ENCODE results near the gene PKN2. TPM values are rescaled to one million over a fixed set of nuclear protein-coding genes. Genes with fewer than 3 reads are reported as not detected.

The PKN2 gene
- total and polyA plus RNA-seq, 2 of the 8 experiments (the other 6 are each of a cell fraction or from before 2014, with no cell fraction given): 7.8 to 32.0 TPM

DNA sequence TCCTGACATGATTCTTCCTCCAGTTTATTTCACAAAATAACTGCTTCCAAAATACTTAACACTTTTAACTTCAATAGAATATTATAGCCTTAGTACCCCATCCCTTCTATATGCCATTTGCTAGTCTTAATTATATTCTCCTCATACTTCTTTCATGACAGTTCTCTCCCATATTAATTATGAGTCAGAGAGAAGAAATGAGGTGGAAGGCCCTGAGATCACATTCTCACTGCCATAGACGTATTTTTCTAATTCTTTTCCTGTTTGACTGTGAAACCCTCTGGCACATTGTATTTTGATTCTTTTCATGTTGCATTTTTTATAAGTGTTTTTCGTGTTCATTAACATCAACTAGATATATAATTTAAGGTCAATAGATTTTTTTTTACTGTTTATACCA lies 118.9 kb downstream of the PKN2 start:
- no peak overlapping the region for H3K27ac ChIP-seq (ENCODE audit: low read depth, low read length)
- H4K8ac ChIP-seq (ENCODE audit: extremely low read depth, insufficient read depth, low read length): no peak overlapping the region
- H3K36me3 ChIP-seq (ENCODE audit: control insufficient read depth in 2 of 4, insufficient read depth in 4 of 4, low read length in 3 of 4): peaks cover 4 to 48% (median 21%) of the 10 kb centered on the region in 4 experiments; a peak in 7 of 8 replicates
- ChIA-PET CTCF (ENCODE audit: partially characterized antibody) (no interaction called here), POLR2A (ENCODE audit: partially characterized antibody) (no interaction called here)
- no peak overlapping the region for H3K9ac ChIP-seq (replicated peaks in 1 of 4; ENCODE audit: extremely low read depth in 1 of 4, low read depth in 3 of 4, low read length in 3 of 4)
- H3K4me1 ChIP-seq (replicated peaks in 1 of 4; ENCODE audit: control insufficient read depth in 3 of 4, insufficient read depth in 4 of 4, low read length in 3 of 4): no peaks in the 10 kb centered on the region
- H3K56ac ChIP-seq (replicated peaks; ENCODE audit: insufficient read length, low read depth, low read length): no peak overlapping the region
- no peaks in the 10 kb centered on the region for H3K79me1 ChIP-seq (ENCODE audit: low read depth, low read length)
- H3K27me3 ChIP-seq (replicated peaks in 1 of 4; ENCODE audit: control insufficient read depth in 3 of 4, extremely low read depth in 1 of 4, insufficient read depth in 3 of 4, low read length in 3 of 4): no peaks in the 10 kb centered on the region
- WGBS, 2 experiments (ENCODE audit: extremely low coverage in 1 of 2, insufficient coverage in 1 of 2, insufficient read length in 1 of 2, insufficient replicate concordance in 2 of 2, low coverage in 1 of 2, low lambda C conversion rate in 2 of 2, missing lambda C conversion rate in 1 of 2): 81% methylated on average over 2 of the region's 2 CpGs; no CpG with 5 or more reads in 1 of the 2 experiments
- no peak overlapping the region for H2AK5ac ChIP-seq (ENCODE audit: low read depth, low read length)
- no peaks in the 10 kb centered on the region for H3K79me2 ChIP-seq (ENCODE audit: control insufficient read depth in 1 of 2, insufficient read depth in 2 of 2, low read length in 2 of 2)
- H3K4me2 ChIP-seq (ENCODE audit: insufficient read depth in 1 of 2, low read depth in 2 of 2, low read length in 2 of 2): no peak overlapping the region
- no peak overlapping the region for H3K23ac ChIP-seq (ENCODE audit: insufficient read length)
- no peak for DNase-seq (ENCODE audit: low read depth in 1 of 2, low spot score in 2 of 2)
- H2BK20ac ChIP-seq (ENCODE audit: low read length): no peak overlapping the region
- no peak overlapping the region for H2BK15ac ChIP-seq (ENCODE audit: low read length)
- no peak overlapping the region for H3K14ac ChIP-seq (ENCODE audit: insufficient read length)
- H4K20me1 ChIP-seq (replicated peaks in 1 of 2; ENCODE audit: control insufficient read depth in 1 of 2, insufficient read depth in 2 of 2, low read length in 2 of 2): no peaks in the 10 kb centered on the region
- H4K5ac ChIP-seq (ENCODE audit: insufficient read length, low read depth, low read length): no peak overlapping the region
- no peaks in the 10 kb centered on the region for H3K23me2 ChIP-seq (ENCODE audit: low read depth, low read length)
- H3K4me3 ChIP-seq (ENCODE audit: extremely low read depth in 1 of 4, insufficient read depth in 2 of 4, low read depth in 3 of 4, low read length in 4 of 4): no peak overlapping the region
- no peak overlapping the region for H2BK12ac ChIP-seq (ENCODE audit: low read depth, low read length)
- H3K4ac ChIP-seq (replicated peaks; ENCODE audit: insufficient read length, low read depth, low read length): no peak overlapping the region
- H4K91ac ChIP-seq (replicated peaks; ENCODE audit: insufficient read length, low read length): no peak overlapping the region
- no peak overlapping the region for H2BK5ac ChIP-seq (ENCODE audit: low read depth, low read length)
- H2AFZ ChIP-seq (ENCODE audit: low read length): no peak overlapping the region
- no peak for FAIRE-seq
- no peak overlapping the region for H2BK120ac ChIP-seq (replicated peaks; ENCODE audit: low read depth, low read length)
- no peaks in the 10 kb centered on the region for H3K9me3 ChIP-seq (ENCODE audit: insufficient read depth in 2 of 2, low read depth in 1 of 2, low read length in 1 of 2)
- H3K18ac ChIP-seq (ENCODE audit: extremely low read depth, low read length): no peak overlapping the region
- TF ChIP-seq ASH2L (IDR thresholded peaks at IDR 0.05; ENCODE audit: low read length): no peak
- TF ChIP-seq SIN3A (conservative IDR thresholded peaks at IDR 0.05 in 1 of 2, IDR thresholded peaks at IDR 0.05 in 1 of 2; ENCODE audit: low read depth in 1 of 2, low read length in 2 of 2): no peak
- TF ChIP-seq SRF (IDR thresholded peaks at IDR 0.05; ENCODE audit: low read depth, low read length): no peak
- no peak for TF ChIP-seq YY1 (IDR thresholded peaks at IDR 0.05; ENCODE audit: low read depth, low read length)
- no peak for TF ChIP-seq KDM1A (IDR thresholded peaks at IDR 0.05; ENCODE audit: borderline replicate concordance, low read length)
- TF ChIP-seq ZNF274 (IDR thresholded peaks at IDR 0.05; ENCODE audit: borderline replicate concordance, extremely low read depth, low read length): no peak
- no peak for TF ChIP-seq CREB1 (IDR thresholded peaks at IDR 0.05)
- no peak for TF ChIP-seq SP2 (IDR thresholded peaks at IDR 0.05; ENCODE audit: low read length)
- no peak for TF ChIP-seq CBX8 (IDR thresholded peaks at IDR 0.05; ENCODE audit: borderline replicate concordance, low read depth, low read length)
- TF ChIP-seq RFX5 (IDR thresholded peaks at IDR 0.05; ENCODE audit: borderline replicate concordance, low read depth, low read length): no peak
- TF ChIP-seq SIRT6 (IDR thresholded peaks at IDR 0.05; ENCODE audit: low read length): no peak
- TF ChIP-seq SP4 (IDR thresholded peaks at IDR 0.05; ENCODE audit: low read length): no peak
- no peak for TF ChIP-seq TCF12 (IDR thresholded peaks at IDR 0.05; ENCODE audit: low read depth, low read length)
- no peak for TF ChIP-seq RBBP5 (IDR thresholded peaks at IDR 0.05; ENCODE audit: borderline replicate concordance, low read depth, low read length)
- no peak for TF ChIP-seq JUND (IDR thresholded peaks at IDR 0.05; ENCODE audit: low read length)
- no peak for TF ChIP-seq TAF1 (IDR thresholded peaks at IDR 0.05; ENCODE audit: low read depth, low read length)
- no peak for TF ChIP-seq SUZ12 (IDR thresholded peaks at IDR 0.05; ENCODE audit: low read length)

Measured in H1 (cell line).